Peyer's patch (tissue), 4 donors: ENCODE results near the gene ARHGEF2.

Experiments used
- CTCF ChIP-seq, 6 experiments: fragments of 450-650 bp in 4 of 6; fragments of 200-600 bp in 2 of 6; sonication (generic) in 1 of 6; IDR thresholded peaks; one replicate each; pipeline ENCODE4 v1.5.1; 2017 to 2019; ENCODE audit warnings: antibody characterized with exemption in 6 of 6, mild to moderate bottlenecking in 3 of 6, moderate library complexity in 1 of 6
- POLR2A ChIP-seq, 2 donors: fragments of 450-650 bp; IDR thresholded peaks; one replicate each; pipeline ENCODE4 v1.5.1; 2017; ENCODE audit warnings: antibody characterized with exemption in 2 of 2, mild to moderate bottlenecking in 2 of 2, moderate library complexity in 2 of 2

GRCh38 chr1:155993595-155993994, 15.2 kb upstream of the ARHGEF2 start:
- TF ChIP-seq CTCF (IDR thresholded peaks at IDR 0.05) (no peak), POLR2A (IDR thresholded peaks at IDR 0.05) (no peak)
